Endodermal cell (in vitro differentiated cells): Measurements from ENCODE around the gene ARHGAP26. TPM values are rescaled to one million over a fixed set of nuclear protein-coding genes. Genes with fewer than 3 reads are reported as not detected.

ENCODE experiments used
- DNase-seq: peaks from one replicate; pipeline ENCODE4 v3.0.0-alpha.2; 2017
- H3K27ac ChIP-seq: 2 replicates; pipeline ENCODE4 v1.5.1; 2013; ENCODE audit warnings: mild to moderate bottlenecking, low read depth, low read length, moderate library complexity
- H3K27me3 ChIP-seq: 2 replicates; pipeline ENCODE4 v1.6.1; 2013; ENCODE audit warnings: mild to moderate bottlenecking, low read length, moderate library complexity; ENCODE audit not compliant: insufficient read depth, control insufficient read depth, poor library complexity, severe bottlenecking
- H3K36me3 ChIP-seq: 2 replicates; pipeline ENCODE4 v1.7.0; 2013; ENCODE audit warnings: mild to moderate bottlenecking, low read length, moderate library complexity; ENCODE audit not compliant: control insufficient read depth, insufficient read depth
- H3K4me1 ChIP-seq: one replicate; pipeline ENCODE4 v1.7.0; 2013; ENCODE audit warnings: low read length; ENCODE audit not compliant: control insufficient read depth, insufficient read depth
- H3K4me3 ChIP-seq: 2 replicates; pipeline ENCODE4 v1.5.1; 2013; ENCODE audit warnings: mild to moderate bottlenecking, low read length, moderate library complexity
- H3K9ac ChIP-seq: 2 replicates; pipeline ENCODE4 v1.6.1; 2013; ENCODE audit warnings: mild to moderate bottlenecking, low read length, moderate library complexity; ENCODE audit not compliant: poor library complexity, severe bottlenecking; ENCODE audit errors: extremely low read depth
- H3K9me3 ChIP-seq: 2 replicates; pipeline ENCODE4 v1.6.1; 2013; ENCODE audit warnings: mild to moderate bottlenecking, low read length, moderate library complexity; ENCODE audit not compliant: control insufficient read depth
- H3K27ac Mint-ChIP-seq: 2 replicates; pipeline ENCODE4 v1.8.0; 2020; ENCODE audit warnings: mixed read lengths
- H3K27me3 Mint-ChIP-seq: 2 replicates; pipeline ENCODE4 v1.8.0; 2021; ENCODE audit warnings: mild to moderate bottlenecking, mixed read lengths; ENCODE audit not compliant: insufficient read depth
- H3K36me3 Mint-ChIP-seq: 2 replicates; pipeline ENCODE4 v1.8.0; 2020; ENCODE audit warnings: low read depth, mixed read lengths
- H3K4me1 Mint-ChIP-seq: 2 replicates; pipeline ENCODE4 v1.8.0; 2020; ENCODE audit warnings: mixed read lengths
- H3K4me3 Mint-ChIP-seq: 2 replicates; pipeline ENCODE4 v1.8.0; 2020; ENCODE audit warnings: mild to moderate bottlenecking, moderate library complexity, mixed read lengths
- H3K9me3 Mint-ChIP-seq: 2 replicates; pipeline ENCODE4 v1.8.0; 2020; ENCODE audit warnings: mild to moderate bottlenecking, mixed read lengths
- WGBS, 2 experiments: methylation state at CpG; one replicate each; pipeline versions ENCODE4 v1.1.5 to v1.1.7; 2013; ENCODE audit warnings: missing lambda C conversion rate in 2 of 2, mixed read lengths in 1 of 2; ENCODE audit not compliant: insufficient coverage in 1 of 2, insufficient read length in 1 of 2; 5-methylcytosine and 5-hydroxymethylcytosine counted together
- total RNA-seq, 2 donors: library from RNA; stranded (reverse); fragmentation: NEBNext Ultra II Directional in 1 of 2; extraction: Animal tissue kit (Norgen Biotek cat#: 25700) in 1 of 2; gene quantifications; 2 replicates in 1 of 2; 3 replicates in 1 of 2; pipeline ENCODE4 v1.2.1, GENCODE V29; 2021
- TF ChIP-seq, protein P1 (sequence below): fragments of 200-600 bp; sonication (generic); conservative IDR thresholded peaks from 2 replicates; pipeline ENCODE4 v1.5.0; 2021; ENCODE audit warnings: antibody characterized with exemption, mild to moderate bottlenecking

The ARHGAP26 gene
- total RNA-seq, 2 donors from 2014 or later = 49.2 to 60.5 TPM

DNA sequence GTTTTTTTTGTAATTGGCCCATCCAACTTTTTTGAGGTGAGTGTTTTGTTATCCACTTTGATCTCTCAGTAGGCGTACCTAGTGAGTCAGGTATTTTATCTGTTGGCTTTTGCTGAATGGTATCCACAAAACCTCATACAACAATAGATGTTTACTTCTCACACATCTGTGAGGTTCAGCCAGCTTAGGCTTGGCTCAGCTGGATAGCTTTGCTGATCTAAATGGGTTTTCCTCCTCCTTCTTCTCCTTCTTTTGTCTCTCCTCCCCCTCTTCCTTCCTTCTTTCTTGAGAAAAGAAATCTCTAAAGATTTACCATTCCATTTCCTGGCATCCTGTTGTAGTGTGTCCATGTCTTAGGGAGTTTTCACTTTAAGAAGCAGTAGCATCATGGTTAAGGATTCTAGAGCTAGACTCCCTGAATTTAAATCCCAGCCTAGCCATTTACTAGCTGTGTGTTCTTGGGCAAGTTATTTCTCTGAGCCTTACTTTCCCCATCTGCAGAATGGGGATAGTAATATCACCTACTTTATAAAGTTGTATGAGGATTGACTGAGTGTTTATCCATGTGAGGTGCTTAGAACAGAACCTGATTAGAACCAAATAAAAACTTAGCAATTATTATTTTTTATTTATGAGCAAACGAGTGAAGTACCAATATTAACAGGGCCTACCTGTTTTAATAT lies 126.3 kb downstream of the ARHGAP26 start:
- no peak overlapping the region for H3K4me3 ChIP-seq
- no peaks in the 10 kb centered on the region for H3K36me3 ChIP-seq
- peak overlapping the region; percentile 26 for H3K27ac ChIP-seq
- Mint-ChIP-seq H3K9me3 (no peaks in the 10 kb centered on the region), H3K27me3 (no peaks in the 10 kb centered on the region), H3K4me1 (peaks cover 63% of the 10 kb centered on the region), H3K4me3 (no peak overlapping the region), H3K27ac (peak overlapping the region; percentile 82), H3K36me3 (peaks cover 19% of the 10 kb centered on the region)
- WGBS, 2 experiments = 53% methylated on average over 2 of the region's 2 CpGs; no CpG with 5 or more reads in 1 of the 2 experiments
- H3K9me3 ChIP-seq = no peaks in the 10 kb centered on the region
- TF ChIP-seq, protein P1, sequence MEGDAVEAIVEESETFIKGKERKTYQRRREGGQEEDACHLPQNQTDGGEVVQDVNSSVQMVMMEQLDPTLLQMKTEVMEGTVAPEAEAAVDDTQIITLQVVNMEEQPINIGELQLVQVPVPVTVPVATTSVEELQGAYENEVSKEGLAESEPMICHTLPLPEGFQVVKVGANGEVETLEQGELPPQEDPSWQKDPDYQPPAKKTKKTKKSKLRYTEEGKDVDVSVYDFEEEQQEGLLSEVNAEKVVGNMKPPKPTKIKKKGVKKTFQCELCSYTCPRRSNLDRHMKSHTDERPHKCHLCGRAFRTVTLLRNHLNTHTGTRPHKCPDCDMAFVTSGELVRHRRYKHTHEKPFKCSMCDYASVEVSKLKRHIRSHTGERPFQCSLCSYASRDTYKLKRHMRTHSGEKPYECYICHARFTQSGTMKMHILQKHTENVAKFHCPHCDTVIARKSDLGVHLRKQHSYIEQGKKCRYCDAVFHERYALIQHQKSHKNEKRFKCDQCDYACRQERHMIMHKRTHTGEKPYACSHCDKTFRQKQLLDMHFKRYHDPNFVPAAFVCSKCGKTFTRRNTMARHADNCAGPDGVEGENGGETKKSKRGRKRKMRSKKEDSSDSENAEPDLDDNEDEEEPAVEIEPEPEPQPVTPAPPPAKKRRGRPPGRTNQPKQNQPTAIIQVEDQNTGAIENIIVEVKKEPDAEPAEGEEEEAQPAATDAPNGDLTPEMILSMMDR = no peak
- H3K4me1 ChIP-seq = peaks cover 31% of the 10 kb centered on the region
- H3K27me3 ChIP-seq = no peaks in the 10 kb centered on the region
- DNase-seq = peak; percentile 76
- peak overlapping the region; percentile 15 for H3K9ac ChIP-seq

- H3K36me3 Mint-ChIP-seq = peaks cover 22% of the 10 kb centered on the region
- no peaks in the 10 kb centered on the region for H3K27me3 Mint-ChIP-seq
- Histone ChIP-seq H3K9me3 (no peaks in the 10 kb centered on the region), H3K27ac (no peak overlapping the region), H3K4me1 (peaks cover 30% of the 10 kb centered on the region), H3K4me3 (no peak overlapping the region), H3K36me3 (peaks cover 6% of the 10 kb centered on the region), H3K27me3 (no peaks in the 10 kb centered on the region), H3K9ac (no peak overlapping the region)
- peaks cover 66% of the 10 kb centered on the region for H3K4me1 Mint-ChIP-seq
- TF ChIP-seq, protein P1 = no peak
- peak overlapping the region; percentile 8 for H3K27ac Mint-ChIP-seq
- 88% methylated on average over 1 to 4 of the region's 4 CpGs for whole genome bisulfite sequencing, 2 experiments
- no peak overlapping the region for H3K4me3 Mint-ChIP-seq
- no peaks in the 10 kb centered on the region for H3K9me3 Mint-ChIP-seq
- DNase-seq = no peak
These were observed 127.2 kb downstream of the ARHGAP26 start for GRCh38 chr5:142897328-142897727.

DNA sequence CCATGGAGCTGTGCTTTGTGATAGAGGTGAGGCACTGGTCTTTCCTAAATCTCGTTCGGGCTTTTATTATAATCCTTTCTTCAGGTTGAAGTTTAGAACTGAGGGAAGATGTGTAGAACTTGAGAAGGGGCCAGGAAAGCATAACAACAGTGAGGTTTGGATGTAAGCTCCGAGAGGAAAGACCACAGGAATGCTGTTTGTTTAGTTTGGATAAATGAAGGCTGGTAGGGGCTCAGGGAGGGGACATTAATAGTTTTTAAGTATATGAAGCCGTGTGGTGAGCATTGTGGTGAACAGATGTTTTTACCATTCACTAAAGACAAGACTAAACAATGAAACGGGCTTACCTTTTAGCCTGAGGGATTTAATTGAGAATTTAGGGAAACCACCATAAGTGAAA lies 130.8 kb downstream of the ARHGAP26 start:
- Mint-ChIP-seq H3K36me3 (peaks cover 30% of the 10 kb centered on the region), H3K27ac (peak overlapping the region; percentile 67), H3K4me1 (peaks cover 60% of the 10 kb centered on the region), H3K4me3 (no peak overlapping the region), H3K9me3 (no peaks in the 10 kb centered on the region), H3K27me3 (no peaks in the 10 kb centered on the region)
- TF ChIP-seq, protein P1 = no peak
- no peak overlapping the region for H3K4me3 ChIP-seq
- WGBS, 2 experiments = 77 to 95% methylated on average over 3 to 5 of the region's 5 CpGs
- peaks cover 27% of the 10 kb centered on the region for H3K4me1 ChIP-seq
- no peaks in the 10 kb centered on the region for H3K27me3 ChIP-seq
- peaks cover 26% of the 10 kb centered on the region for H3K36me3 ChIP-seq
- no peak overlapping the region for H3K27ac ChIP-seq
- no peaks in the 10 kb centered on the region for H3K9me3 ChIP-seq
- no peak for DNase-seq
- H3K9ac ChIP-seq = no peak overlapping the region
